HPDE6-E6E7 (cell line): ENCODE data around the gene ASRGL1.

Source experiments
- DNase-seq: peaks from one replicate; pipeline ENCODE4 v3.0.0; 2011; ENCODE audit warnings: missing footprints; ENCODE audit errors: extremely low spot score

Gene ASRGL1

DNA sequence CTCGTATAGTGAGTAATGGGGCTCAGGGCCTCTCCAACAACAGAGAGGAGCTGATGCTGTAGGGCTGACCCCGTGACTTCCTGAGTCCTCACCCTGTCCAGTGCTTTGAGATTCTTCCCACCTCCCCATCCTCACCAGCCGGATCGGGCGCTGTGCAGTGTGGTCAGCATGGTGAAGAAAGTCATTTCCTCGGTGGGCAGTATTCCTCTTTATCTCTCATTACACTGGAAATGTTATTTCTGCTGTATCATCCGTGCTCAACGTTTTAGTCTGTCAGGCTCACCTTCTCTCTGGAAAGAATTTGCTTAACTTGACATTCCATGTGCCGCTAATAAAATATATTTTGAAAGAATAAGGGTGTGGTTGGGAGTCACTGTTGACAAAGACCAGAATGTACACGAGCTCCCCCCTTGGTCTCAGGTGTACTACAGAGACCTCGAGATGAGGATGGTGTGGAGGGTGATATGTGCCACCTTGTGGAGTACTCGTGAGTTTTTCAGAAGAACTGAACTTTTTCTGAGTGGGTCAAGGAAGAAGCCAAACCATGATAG is 55.9 kb downstream of the ASRGL1 start:
- no peak for DNase-seq

DNA sequence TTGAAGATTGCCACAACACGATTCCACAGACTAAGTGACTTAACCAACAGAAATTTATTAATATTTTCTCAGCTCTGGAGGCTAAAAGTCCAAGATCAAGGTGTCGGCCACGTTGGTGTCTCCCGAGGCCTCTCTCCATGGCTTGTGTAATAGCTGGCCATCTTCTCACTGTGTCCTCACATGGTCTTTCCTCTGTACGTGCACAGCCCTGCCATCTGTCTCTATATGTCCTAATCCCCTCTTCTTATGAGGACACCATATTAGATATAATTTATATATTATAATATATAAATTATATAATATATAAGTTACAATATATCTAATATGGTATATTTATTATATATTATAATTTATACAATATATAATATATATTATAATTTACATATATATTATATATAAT is 56.5 kb downstream of the ASRGL1 start:
- no peak for DNase-seq

DNA sequence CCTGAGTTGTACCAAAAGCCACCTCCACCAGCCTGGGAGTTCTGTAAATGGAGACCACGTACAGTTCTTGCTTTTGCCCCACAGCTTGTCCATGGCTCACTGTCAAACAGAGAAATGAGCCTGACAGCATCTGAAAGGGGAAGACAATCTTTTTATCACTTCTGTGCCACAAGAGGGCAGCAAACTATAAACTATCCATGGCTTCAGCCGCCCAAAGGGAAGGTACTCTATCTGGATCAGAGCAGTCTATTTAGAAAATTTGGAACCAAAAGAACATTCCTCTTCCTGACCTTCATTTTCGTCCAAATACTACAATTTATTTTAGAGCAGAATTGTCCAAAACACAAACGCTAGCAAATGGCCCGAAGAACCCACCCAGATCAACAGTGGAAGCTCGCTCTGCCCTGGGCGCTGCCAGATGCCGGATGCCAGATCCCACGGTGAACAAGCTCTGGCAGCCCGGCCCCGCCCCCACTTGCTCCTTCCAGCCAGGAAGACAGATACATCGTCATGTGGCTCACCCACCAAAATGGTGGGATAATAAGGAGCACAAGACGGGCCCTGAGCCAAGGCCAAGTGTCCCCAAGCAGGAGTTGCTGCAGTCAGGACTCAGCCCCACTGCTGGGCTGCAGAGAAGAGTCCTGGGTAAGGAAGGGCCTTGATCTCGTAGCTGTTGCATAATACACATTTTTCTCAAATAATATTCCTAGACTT is 57.7 kb downstream of the ASRGL1 start:
- DNase-seq: peak; percentile 63

DNA sequence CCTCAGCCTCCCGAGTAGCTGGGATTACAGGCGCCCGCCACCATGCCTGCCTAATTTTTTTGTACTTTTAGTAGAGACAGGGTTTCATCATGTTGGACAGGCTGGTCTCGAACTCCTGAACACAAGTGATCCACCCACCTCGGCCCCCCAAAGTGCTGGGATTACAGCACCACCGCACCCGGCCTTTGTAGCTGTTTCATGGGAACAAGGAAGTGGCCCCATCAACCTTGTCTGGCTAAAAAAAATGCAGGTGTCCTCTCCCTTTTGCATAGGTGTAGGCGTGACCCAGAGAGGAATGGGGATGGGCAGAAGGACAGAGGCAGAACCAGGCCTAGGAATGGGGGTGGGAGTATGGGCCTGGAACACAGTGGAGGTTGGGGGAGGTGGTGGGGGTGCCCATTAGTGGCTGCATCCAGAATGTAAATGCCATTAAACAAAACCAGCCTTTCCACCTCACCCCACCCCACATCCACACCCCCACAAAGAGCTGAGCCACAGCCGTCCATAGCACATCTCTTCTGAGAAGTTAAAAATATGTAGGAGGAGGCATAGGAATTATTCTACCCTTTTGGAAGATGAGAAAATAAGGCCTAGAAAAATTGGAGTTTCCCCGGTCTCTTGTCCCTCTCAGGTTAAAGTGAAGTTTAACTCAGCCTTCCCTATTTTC is 58.8 kb downstream of the ASRGL1 start:
- no peak for DNase-seq

DNA sequence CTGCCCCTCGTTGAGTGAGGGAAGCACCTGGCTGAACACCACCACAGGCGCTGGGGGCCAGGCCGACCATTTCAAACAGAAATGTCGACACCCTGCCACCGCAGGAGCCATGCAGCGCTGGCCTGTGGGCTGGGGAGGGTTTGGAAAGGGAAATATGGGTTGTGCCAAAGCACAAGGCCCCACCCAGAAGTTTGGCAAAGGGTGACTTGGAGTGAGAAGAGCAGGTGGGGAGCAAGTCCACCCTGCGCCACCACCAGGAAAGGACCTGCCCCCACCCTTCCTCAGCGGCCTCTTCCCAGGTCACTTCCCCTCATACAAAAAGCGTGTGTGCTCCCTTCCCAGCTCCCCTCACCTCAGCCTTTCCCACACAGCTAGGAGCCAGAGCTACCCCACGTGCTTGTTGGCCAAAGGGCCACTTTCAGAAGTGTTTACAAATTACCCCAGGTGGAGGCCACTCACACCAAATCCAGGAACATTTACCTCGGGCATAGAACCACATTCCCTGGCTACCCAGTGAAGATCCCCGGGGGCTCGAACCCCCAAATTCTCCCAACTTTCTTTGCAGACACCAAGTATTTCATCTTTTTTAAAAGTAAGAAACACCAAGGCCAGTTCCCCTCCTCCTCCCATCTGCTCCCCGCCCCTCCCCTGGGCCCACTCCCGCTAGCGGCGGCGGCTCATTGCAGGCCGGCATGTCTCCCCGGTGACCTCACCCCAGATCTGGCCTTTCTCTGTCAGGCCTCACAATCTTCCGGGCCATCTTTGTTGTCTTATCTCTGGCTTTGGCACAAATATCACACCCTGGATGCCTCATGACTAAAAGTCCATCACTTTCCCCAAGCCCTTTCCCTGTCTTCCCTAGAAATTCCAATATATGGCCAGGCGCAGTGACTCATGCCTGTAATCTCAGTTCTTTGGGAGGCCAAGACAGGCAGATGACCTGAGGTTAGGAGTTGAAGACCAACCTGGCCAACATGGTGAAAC is 61.1 kb downstream of the ASRGL1 start:
- DNase-seq: no peak

DNA sequence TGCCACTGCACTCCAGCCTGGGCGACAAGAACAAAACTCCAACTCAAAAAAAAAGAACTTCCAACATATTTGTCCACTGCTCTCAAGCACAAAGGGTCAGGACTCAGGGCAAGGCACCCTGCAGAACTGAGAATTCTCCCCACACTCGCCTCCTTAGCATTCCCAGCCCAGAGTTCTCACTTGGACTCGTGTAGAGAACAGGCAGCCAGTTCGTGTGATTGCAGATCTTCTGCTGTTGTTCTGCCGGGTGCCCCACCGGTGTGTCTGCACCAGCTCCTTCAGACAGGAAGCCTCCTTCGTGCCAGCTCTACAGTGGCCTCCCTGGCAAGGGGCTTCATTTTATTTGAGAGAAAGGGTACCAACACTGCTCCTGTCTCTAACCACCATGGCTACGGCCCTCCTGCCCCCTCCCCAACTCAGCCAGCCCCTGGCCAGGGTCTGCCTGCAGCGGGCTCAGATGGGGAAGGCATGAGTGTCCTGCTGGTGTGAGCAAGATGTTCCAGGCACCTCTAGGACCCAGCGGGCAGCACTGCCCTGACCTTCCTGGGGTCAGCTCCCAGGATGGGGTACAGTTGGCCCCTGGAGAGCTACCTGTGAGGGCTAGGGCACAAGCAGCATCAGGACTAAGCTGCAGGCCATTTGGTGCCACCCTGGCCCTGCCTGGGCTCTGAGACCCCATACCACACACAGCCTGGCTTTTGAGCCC is 62.1 kb downstream of the ASRGL1 start:
- no peak for DNase-seq

DNA sequence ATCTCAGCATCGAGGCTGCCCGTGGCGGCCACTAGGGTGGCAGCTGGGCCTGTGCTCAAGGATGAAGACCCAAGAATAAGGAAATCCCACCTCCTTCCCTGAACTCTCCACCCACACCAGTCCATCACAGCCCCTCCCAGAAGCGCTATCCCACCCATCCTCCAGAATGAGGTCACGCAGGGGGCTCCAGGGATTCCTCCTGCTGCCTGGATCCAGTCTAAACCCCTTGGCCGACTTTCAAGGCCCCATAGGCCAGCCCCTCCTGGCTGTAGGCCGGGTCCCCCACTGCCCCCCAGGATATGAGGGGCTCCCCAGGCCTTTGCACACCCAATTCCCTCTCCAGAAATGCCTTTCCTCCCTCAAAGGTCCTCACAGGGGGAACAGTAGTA is 62.6 kb downstream of the ASRGL1 start:
- DNase-seq: no peak

DNA sequence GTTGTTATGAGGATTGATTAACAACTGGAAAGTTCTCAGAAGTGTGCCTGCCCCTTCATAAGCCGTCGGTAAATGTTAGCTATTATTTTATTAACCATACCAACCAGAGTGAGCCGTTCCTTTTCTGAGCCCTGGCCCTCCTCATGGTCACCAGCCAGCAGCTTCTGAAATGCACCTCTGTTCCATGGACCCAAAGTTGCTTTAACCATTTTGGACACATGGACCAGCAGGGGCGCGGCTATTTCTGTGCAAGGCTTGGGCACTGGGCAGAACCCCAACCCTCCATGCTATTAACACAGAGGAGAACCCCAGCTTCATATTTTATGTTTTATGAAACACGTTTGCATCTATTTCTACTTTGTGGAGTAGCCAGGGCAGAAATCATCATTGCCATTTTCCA is 63.0 kb downstream of the ASRGL1 start:
- DNase-seq: no peak

DNA sequence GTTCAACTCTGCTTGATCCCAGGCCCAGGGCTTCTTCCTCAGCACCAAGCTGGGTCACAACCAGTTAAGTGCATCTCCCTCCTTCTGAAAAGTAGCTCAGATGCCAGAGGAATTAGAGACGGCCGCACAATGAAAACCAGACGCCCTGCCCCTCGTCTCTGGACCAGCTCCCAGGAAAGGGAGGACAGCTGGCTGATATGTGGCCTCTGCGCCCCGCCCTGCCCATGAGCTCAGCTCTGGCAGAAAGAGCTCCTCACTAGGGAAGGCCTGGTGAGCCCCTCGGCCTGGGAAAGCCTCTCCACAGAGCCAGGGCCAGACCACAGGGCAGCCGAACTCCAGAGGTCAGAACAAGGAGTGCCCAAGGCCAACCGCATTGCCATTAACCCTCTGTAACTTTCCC is 63.5 kb downstream of the ASRGL1 start:
- DNase-seq: no peak

DNA sequence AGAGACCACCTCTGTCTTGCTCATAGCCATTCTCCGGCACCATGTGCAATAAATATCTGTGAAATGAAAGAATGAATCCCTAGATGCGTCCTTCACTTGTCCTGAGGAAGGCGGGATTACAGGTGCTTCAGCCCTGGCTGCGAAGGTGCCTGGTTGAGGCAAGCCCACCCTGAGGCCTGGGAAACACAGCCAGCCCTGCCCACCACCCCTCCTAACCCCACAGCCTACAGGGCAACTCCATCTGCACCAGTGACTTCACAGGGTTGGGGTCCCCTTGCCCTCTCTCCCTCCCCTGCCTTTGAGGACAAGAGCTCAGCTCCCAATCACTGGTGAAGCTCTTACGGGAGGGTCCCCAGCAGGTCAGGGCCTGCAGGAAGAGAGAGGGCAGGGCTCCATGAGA is 64.1 kb downstream of the ASRGL1 start:
- DNase-seq: no peak

DNA sequence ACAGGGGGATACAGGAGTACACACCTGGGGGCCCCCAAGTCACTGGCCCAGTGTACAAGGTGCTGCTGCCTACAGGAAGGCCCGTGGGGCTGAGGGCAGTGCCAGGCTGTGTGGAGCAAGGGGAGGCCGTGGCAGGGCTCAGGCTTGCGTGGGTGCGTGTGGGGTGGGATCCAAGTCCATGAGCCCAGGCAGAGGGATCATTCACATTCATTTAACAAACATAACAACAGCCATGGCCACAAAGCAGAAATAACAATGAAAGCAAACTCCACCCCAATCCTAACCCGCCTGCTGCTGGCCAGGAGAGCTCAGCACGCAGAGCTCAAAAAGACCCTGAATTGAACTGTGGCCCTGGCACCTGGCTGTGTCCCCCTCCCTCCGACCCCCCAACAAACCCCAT is 64.6 kb downstream of the ASRGL1 start:
- no peak for DNase-seq

DNA sequence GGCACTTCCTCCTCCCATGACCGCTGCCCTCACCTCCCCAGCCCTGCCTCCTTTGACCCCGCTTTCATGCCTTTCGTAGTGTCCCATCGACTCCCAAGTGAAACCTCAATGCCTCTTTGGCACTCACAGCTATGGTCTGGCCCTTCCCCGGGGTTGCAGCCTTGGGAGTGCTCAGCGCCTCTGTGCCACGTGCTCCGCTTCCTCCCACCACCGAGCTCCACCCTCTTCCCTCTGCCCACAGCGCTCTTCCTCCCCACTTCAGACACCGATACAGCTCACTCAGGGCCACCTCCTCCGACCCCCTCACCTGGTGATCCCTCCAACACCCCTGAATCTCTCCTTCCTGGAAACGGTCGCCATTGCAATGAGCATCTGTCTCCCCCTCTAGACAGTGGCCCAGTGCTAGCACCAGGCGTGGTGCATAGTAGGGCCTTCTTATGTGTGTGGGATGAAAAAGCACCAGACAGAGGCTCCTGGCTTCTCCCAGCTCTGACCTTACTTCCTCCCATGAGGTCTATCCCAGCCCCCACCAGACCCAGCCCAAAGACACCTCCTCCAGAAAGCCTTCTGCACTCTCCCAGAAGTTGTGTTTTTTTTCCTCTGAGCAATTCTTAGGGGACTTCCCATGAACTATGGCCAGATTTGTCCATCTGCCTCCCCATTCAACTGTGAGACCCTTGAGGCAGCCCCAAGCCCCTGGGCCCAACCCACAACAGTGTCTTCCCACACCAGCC is 65.1 kb downstream of the ASRGL1 start:
- no peak for DNase-seq

DNA sequence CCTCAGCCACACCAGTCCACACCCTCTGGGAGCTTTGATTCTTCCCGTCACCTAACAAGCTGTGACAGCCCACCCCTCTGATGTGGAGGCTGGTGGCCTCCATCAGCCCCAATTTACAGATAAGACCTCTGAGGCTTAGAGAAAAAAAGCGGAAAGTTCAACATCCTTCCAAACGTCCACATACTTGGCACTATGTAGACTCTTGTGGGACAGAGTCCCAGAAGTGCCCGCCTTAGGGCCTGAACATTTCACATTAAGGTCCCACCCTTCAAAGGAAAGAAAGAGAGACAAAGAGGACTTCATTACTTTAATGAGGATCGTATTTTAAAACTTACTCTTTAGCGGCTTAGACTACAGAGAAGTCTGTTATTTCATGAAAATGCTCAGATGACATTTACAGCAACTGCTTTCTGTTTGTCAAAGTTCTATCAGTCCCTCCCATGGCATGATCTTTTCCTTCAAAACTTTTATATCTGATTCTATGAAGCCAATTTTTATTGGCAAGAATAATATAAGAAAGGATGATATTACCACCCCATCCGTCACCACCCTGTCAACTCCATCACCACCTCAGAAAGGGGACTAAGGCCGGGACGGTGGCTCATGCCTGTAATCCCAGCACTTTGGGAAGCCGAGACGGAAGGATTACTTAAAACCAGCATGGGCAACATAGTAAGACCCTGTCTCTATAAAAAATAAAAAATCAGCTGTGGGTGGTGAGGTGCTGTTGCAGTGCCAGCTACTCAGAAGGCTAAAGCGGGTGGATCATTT is 65.9 kb downstream of the ASRGL1 start:
- DNase-seq: no peak

DNA sequence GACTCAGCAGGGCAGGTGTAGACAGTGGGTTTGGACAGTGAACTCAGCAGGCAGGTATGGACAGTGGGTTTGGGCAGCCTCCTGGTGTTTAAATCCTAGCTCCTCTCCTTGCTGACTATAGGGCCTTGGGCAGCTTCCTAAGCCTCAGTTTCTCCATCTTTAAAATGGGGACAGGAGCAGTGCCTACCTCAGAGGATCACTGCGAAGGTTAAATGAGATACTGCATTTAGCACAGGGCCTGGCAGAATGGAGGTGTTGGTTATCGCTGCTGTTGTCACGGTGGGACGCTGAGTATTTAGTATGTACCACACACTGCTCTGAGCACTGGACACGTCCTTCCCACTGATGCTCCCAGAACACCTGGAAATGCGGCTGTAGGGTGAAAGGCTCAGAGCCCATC is 67.2 kb downstream of the ASRGL1 start:
- no peak for DNase-seq

DNA sequence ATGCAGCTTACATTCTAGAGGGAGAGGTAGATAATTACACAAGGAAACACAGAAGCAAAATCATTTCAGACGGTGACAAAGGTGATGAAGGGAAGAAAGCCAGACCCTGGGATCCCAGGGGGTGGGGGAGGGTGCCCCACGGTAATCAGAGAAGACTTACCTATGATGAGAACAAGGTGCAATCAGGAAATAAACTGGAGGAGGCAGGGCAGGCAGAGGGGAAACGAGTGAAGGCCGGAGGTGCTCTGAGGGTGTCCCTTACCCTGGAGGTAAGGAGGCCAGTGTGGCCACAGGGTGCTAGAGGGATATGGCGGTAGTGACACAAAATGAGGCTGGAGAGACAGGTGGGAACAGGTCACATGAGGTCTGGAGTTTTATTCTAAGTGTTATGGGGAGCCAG is 67.7 kb downstream of the ASRGL1 start:
- DNase-seq: no peak

DNA sequence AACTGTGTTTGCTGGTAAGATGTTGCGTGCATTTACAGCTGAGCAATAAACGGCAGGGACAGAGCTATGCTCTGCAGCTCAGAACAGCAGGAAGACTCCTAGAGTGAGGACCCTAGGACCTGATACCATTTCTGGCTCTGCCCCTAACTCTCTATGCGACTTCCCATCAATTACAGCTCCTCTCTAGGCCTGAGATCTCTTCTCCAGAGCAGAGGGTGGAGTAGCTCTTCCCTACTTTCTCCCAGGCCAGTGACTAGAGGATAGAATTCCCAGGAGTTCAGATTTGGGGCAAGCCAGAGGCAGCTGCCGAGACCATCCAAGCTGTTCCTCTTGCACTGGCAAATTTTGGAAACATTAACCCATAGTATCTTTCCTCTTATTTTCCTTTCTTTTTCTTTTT is 68.8 kb downstream of the ASRGL1 start:
- no peak for DNase-seq

DNA sequence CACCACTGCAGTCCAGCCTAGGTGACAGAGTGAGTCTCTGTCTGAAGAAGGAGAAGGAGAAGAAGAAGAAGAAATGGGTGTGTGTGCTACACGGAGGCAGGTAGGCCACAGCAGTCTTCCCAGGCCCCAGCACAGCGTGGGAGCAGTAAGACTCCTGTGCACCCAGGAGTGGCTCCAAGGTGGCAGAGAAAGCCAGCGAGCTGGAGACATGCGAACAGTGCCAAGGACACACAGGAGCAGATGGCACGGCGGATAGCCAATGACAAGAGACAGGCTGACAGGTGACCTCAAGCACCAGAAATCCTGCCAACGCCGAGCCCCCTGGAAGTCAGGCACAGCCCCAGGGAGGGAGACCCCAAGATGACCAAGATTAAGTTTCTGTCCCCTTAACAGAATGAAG is 72.6 kb downstream of the ASRGL1 start:
- DNase-seq: no peak

DNA sequence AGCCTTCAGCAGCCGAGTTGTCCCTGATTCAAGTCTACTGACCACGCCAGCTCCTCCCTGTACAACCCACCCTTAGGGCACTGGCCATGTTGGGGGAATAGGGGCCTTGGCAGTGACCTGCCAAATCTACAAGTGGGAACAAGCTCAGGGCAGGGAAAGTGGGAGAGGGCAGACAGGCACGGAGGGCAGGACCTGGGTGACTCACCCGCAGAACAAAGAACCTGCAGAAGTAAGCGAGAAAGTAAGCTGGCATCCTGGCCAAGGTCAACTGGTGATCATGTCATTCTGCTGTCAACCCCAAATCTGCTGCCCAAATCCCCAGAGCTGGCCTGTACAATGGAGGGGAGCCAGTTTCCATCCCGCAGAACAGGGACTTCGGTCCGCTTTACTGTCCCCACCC is 73.7 kb downstream of the ASRGL1 start:
- peak; percentile 75 for DNase-seq

DNA sequence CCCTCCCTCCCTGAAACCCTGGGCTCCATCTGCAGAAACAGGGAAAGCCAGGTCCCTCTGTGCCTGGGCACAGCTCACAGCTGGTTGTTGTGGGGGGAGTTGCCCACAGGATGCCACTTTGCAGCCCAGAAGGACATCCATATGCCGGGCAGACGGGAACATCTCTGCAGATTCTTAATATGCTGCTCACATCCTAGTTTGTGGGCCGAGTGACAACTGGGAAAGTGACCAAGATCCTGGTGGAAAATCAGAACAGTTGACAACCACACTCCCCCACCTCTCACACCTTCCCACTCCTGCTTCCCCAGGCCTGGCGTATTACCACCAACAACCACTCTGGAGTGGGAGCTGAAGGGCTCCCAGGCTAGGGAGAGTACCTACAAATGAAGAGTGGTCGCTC is 74.3 kb downstream of the ASRGL1 start:
- no peak for DNase-seq

DNA sequence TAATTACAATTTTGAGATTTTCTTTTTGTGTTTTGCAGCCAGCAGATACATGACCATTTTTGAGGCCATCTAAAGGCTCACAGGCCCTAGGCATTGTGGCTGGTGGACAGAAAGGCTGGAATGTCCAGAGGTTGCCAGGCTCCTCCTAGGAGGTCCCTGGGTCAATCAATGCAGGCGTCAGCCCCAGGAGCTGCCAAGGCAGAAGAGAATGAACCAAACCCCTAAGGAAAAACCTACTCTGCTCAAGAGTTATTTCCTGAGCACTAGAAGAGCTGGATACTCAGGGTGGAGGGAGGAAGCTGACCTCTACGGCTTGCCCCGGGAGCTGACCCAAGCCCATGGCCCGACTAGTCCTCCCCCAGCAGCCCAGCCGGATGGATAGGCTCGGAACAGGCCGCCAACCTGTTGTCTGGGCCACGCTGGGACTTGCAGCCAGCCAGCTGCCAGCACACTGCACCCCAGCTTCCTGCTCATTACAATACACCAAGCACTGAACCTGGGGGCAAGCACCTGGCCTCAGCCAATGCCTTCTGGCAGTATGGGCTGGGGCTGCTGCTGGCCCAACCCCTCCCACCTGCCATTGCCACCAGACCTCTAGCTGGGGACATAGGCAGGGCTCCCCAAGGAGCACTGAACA is 75.9 kb downstream of the ASRGL1 start:
- no peak for DNase-seq
